GM21515 (cell line): ENCODE results near the gene LSMEM2.
A peak's percentile ranks its signal among the peaks of the same experiment; 100 is the strongest.
"Not testable (repeated sequence)": the region's sequence is repeated elsewhere in the genome, so short reads cannot be mapped to it uniquely, and the experiment has no call there.

Source experiments
- ATAC-seq: cut with Tn5 transposase; IDR thresholded peaks from one replicate; pipeline ENCODE4 v1.9.1; 2021; ENCODE audit not compliant: unreplicated experiment

The LSMEM2 gene

GRCh38 chr3:50297896-50298725 lies 19.2 kb downstream of the LSMEM2 start:
- ATAC-seq: no peak

DNA sequence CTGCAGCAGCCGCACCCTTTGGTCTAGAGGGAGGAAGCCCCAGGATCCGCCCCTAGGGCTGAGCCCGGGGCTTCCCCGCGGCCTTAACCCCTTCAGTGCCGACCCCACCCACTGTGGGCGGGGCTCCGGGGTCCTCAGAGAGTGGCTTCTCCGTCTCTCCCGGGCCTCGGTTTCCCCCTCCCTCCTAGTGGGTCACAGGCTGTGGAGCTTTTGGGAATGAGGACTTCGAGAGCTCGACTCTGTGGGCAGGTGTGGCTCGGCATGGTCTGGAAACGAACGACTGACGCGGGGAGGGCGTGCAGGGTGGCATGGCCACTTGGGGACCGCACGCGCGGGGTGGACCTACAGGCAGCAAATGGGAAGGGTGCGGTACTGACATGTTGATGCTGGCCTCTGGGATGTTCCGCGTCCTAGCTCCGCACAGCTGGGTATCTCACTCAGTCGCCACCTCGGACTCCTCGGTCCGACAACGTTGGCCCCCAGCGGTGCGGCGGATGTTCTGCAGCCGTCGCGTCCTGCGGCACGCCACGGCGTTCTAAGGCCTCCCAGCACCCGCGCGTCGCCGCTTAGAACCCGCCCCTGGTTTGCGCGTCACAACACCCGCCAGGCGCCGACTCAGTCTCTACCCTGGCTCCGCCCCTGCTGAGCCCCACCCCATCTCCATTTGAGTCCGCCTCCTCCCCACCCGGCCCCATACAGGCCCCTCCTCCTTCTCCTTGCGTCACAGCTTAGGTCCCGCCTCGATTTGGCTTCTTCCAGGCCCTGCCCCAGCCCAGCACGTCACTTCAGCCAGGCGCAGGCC lies 20.1 kb downstream of the LSMEM2 start, which contains the start of the genes HYAL3 and NAA80:
HYAL3 (minus strand) TSS at position 570 of the 802 bp plus-strand sequence. CDS start 3,803 bp downstream, outside the sequence.
NAA80 (minus strand) TSS at position 570 of the 802 bp plus-strand sequence. CDS start 1,942 bp downstream, outside the sequence.
- peak; percentile 76 for ATAC-seq

GRCh38 chr3:50299638-50299928 lies 20.7 kb downstream of the LSMEM2 start:
- ATAC-seq: no peak

- ATAC-seq: no peak
Measured at GRCh38 chr3:50299929-50300680, 21.2 kb downstream of the LSMEM2 start.

DNA sequence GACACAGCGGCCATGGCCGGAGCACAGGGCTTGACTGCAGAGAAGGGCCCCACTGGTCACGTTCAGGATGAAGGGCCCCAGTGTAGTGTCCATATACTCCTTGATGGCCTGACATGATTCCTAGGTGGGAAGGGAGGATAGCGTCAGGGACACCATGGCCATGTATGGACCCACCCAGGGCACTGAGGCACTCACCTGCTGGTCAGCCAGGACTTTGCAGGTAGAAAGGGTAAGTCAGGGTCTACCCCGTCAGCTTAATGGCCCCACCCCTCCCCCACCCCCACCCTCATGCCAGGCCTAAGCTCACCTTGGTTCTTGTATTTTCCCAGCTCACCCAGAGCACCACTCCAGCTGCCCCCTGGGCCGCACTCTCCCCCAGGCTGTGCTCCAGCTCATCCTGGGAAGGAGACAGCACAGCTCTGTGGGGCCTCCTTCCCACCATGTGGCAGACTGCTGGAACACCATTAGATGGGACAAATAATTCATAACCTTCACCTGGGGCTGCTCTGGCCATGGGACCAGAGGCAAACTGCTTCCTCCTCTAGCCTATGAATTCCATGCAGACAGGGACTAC lies 21.9 kb downstream of the LSMEM2 start:
- ATAC-seq: no peak

- no peak for ATAC-seq
Measured at GRCh38 chr3:50302095-50303012, 23.5 kb downstream of the LSMEM2 start.

- no peak for ATAC-seq
Measured at GRCh38 chr3:50303013-50303815, 24.3 kb downstream of the LSMEM2 start, which contains the start of gene HYAL1. Gene HYAL1, minus strand, starts transcription at chr3:50303574. Its CDS starts 618 bp downstream, at chr3:50302956.

GRCh38 chr3:50304601-50305000 lies 25.7 kb downstream of the LSMEM2 start:
- ATAC-seq: no peak

DNA sequence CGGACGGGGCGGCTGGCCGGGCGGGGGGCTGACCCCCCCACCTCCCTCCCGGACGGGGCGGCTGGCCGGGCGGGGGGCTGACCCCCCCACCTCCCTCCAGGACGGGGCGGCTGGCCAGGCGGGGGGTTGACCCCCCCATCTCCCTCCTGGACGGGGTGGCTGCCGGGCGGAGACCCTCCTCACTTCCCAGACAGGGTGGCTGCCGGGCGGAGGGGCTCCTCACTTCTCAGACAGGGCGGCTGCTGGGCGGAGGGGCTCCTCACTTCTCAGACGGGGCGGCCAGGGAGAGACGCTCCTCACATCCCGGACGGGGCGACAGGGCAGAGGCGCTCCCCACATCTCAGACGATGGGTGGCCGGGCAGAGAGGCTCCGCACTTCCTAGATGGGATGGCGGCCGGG lies 33.2 kb downstream of the LSMEM2 start:
- ATAC-seq: not testable (repeated sequence)

DNA sequence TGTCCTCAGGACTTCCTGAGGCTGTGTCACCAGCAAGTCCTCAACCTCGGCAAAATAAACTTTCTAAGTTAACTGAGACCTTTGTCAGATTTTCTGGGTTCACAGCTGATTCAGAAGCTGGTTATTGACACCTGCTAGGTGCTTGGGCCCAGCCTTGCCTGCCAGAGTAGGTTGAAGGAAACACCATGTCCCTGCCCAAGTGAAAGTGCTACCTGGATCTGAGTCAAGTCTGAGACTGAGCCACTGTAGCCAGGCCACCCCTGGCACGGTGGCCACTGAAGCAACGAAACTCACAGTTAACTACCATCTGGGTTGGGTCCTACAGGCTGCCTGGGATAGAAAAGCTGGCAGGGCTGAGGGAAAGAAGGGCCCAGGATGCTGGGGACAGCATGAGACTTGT lies 35.5 kb downstream of the LSMEM2 start:
- no peak for ATAC-seq

DNA sequence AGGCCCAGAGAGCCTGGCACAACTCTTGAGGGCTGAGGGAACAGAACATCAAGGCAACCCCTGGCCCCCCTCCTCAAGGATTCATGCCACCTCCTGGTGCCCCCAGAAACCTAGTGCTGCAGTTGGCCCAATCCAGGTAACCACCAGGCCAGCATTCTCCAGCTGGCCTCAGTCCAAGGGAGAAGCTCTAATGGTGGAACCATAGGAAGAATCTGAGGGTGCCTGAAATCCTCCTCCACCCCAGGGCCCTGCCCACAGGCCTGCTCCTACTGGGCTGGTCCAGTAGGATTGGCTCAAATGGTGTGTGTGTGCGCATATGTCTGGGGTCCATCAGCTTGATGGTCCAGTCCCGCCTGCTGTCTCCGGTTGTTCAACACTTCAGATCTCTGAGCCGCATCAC lies 35.9 kb downstream of the LSMEM2 start:
- no peak for ATAC-seq

DNA sequence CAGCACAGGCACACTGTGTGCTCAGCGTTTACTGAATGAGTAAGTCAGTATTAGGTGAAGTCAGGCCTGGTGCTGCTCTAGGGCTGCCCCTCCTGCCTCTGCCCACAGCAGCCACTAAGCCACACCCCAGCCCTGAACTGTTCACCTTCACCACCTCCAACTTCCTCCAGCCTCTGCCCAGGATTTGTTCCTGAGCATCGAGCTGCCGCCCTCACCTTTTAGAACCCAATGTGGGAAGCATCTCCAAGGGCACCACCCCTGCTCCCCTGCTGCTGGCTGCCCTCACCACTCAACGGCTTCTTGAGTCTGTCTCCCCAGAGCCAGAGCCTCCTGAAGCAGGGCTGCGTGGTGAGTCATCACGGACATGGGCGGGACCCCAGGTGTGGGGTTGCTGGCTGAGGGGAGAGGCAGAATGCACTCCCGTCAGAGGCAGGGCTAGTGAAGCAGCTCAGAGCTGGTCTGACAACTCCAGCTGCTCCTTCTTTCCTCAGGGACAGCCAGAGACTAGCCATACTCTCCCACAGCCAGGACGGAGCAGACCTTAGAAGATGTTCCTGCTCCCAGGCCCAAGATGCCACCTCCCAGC lies 37.9 kb downstream of the LSMEM2 start:
- no peak for ATAC-seq

GRCh38 chr3:50317300-50317699 lies 38.4 kb downstream of the LSMEM2 start:
- no peak for ATAC-seq

- no peak for ATAC-seq
Measured at GRCh38 chr3:50318163-50318562, 39.3 kb downstream of the LSMEM2 start.

GRCh38 chr3:50318615-50319014 lies 39.7 kb downstream of the LSMEM2 start:
- no peak for ATAC-seq

GRCh38 chr3:50319181-50319893 lies 40.5 kb downstream of the LSMEM2 start:
- ATAC-seq: no peak

- no peak for ATAC-seq
Measured at GRCh38 chr3:50319894-50320625, 41.2 kb downstream of the LSMEM2 start.
